IPS-18c (cell line): ENCODE data around the gene ADAM11.
A peak's percentile ranks its signal among the peaks of the same experiment; 100 is the strongest.
"Not testable (repeated sequence)": the region's sequence is repeated elsewhere in the genome, so short reads cannot be mapped to it uniquely, and the experiment has no call there.

ENCODE experiments used
- H3K4me3 ChIP-seq: 2 replicates; pipeline ENCODE4 v1.7.0; 2013; ENCODE audit warnings: low read depth, mild to moderate bottlenecking, low read length, moderate library complexity; ENCODE audit not compliant: insufficient read depth
- H3K9me3 ChIP-seq: one replicate; pipeline ENCODE4 v1.6.1; 2013; ENCODE audit warnings: mild to moderate bottlenecking, low read length, moderate library complexity; ENCODE audit not compliant: control insufficient read depth, insufficient read depth

The ADAM11 gene, protein sequence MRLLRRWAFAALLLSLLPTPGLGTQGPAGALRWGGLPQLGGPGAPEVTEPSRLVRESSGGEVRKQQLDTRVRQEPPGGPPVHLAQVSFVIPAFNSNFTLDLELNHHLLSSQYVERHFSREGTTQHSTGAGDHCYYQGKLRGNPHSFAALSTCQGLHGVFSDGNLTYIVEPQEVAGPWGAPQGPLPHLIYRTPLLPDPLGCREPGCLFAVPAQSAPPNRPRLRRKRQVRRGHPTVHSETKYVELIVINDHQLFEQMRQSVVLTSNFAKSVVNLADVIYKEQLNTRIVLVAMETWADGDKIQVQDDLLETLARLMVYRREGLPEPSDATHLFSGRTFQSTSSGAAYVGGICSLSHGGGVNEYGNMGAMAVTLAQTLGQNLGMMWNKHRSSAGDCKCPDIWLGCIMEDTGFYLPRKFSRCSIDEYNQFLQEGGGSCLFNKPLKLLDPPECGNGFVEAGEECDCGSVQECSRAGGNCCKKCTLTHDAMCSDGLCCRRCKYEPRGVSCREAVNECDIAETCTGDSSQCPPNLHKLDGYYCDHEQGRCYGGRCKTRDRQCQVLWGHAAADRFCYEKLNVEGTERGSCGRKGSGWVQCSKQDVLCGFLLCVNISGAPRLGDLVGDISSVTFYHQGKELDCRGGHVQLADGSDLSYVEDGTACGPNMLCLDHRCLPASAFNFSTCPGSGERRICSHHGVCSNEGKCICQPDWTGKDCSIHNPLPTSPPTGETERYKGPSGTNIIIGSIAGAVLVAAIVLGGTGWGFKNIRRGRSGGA

DNA sequence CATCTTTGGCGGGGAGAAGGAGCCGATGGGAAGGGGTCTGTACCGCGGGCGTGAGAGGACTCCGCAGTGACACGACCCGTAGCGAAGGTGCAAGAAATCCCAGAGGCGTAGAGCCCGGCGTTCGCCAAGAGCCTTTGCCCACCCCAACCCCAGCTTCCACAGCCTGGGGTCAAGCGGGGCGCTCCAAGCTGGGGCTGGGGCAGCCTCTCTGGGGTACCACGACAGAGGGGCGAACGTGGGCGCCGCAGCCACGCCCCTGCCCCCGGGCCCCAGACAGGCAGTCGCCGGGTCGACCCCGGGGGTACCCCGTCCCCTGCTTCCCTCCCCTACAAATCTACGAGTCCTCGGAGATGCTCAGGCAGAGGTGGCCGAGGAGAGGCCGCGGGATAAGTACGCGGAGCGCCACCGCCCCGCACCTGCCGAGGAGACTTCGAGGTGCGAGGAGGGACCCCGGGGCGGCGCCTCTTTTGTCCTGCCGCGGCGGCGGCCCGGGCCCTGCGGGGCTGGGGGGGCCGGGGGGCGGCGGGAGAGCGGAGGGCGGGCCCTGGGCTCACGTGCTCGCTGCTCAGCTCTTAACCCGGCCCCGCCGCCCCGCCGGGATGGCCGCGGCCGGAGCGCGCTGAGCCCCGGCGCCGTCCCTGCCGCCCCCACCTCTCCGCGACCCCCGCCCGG lies at the start of gene ADAM11:
Gene ADAM11 (plus strand): TSS at position 575 of the 672 bp plus-strand sequence. CDS start 212 bp downstream, outside the sequence.
- Histone ChIP-seq H3K9me3 (no peaks in the 10 kb centered on the region), H3K4me3 (peak within 1 kb of the TSS; percentile 41)

DNA sequence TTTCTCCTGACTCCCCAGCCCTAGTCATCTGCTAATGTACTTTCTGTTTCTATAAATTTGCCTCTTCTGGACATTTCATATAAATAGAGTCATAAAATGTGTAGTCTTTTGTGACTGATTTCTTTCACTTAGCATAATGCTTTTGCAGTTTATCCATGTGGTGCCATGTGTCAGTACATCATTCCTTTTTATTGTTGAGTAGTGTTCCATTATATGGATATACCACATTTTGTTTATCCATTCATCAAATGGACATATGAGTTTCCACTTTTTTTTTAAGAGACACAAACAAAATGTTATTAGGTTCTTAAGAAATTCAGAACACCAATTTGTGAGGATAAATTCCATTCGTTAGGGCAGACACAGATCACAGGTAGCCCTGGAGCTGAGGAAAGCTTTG lies 39.3 kb upstream of the ADAM11 start:
- no peaks in the 10 kb centered on the region for H3K9me3 ChIP-seq
- no peak overlapping the region for H3K4me3 ChIP-seq

DNA sequence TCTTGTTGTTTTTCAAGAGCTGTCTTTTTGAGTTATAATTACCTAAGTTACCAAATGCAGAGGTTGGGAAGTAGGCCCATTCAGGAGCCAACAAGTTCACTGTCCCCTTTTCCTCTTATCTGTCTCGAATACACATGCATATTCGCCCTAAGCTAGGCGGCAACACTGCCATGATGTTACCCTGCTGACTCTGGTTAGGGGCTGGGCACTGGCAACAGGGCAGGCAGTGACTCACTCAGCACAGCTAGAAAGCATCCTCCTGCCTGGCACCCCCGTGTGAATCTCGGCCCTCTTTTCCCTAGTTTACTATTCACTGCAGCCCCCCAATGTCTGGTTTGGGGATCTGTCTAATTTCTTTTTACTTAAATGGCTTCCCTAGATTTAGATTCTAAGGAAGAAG lies 36.5 kb upstream of the ADAM11 start:
- H3K9me3 ChIP-seq: no peaks in the 10 kb centered on the region
- no peak overlapping the region for H3K4me3 ChIP-seq

DNA sequence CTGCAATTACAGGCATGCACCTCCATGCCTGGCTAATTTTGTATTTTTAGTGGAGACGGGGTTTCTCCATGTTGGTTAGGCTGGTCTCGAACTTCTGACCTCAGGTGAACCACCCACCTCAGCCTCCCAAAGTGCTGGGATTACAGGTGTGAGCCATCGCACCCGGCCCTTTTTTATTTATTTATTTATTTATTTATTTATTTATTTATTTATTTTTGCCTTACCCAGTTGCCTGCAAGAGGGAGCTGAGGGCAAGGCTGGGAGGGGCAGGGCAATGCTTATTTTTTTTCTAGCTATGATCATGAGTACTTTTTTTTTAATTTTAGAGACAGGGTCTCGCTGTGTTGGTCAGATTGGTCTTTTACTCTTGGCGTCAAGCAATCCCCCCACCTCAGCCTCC lies 32.7 kb upstream of the ADAM11 start:
- H3K9me3 ChIP-seq, H3K4me3 ChIP-seq: not testable (repeated sequence)

DNA sequence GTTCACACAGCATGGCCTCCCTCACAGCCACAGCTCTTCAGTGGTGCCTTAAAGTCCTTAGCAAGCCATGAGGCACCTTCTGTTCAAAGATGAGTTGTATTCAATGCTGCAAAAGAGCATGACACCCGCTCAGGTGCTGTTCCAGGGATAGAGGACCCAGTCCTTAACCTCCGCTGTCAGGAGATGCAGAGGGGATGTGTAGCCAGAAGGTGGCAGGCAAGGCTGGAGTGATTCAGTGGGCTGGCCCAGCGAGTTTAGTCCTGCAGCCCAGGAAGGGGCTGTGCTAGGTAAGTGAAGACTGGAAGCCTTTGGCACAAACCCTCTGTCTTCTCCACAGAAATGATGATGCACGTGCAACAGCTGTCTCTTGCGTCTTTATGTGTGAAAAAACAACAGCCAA lies 25.0 kb upstream of the ADAM11 start:
- Histone ChIP-seq H3K4me3 (no peak overlapping the region), H3K9me3 (no peaks in the 10 kb centered on the region)

DNA sequence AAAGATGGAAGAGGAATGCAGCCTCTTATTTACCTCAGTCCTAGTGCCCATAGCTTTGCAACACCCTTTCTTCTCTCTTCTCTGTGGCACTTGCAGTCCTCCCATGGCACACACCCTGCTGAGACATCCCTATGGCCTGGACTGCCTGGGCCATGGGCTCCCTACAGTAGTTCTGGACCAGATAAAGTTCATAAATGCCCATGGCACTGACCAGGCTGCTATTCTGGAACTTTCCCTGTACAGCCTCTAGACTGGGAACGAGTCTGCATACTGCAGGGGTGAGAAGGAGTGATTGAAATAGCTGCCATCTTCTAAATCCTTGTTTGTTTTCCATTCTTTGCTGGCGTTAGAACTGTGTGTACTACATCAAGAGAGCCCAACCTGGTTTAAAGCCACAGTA lies 24.5 kb upstream of the ADAM11 start:
- no peak overlapping the region for H3K4me3 ChIP-seq
- no peaks in the 10 kb centered on the region for H3K9me3 ChIP-seq

DNA sequence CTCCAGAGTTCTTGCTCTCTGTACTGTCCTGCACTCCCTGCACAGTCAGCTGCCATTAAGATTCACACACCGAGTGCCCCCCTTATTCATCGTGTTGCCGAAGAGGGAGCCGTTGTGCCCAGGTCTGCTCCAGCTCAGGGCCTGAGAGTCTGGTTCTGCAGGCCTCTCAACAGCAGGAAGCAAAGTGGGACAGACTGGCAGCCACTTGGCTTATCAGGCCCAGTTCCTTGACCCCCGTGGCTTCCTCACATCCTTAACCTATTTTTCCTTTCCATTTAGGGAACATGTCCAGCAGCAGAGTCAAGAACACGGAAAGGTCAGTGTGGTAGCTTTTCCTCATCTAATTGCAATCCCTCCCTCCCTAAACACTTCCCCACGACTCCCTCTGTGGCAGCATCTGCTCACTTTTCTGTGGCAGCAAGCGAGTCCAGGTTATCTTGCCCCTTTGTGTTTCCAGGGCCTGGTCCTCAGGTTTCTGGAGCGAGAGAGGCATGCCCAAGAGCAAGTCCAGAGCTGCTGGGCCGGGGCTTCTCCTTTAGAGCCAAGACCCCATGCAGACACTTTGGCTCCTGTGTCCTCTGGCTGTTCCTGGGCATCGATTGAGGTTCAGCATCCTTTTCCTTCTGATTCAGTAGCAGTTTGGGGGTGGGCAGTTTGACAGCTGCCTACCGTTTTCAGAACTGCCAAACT lies 22.1 kb upstream of the ADAM11 start:
- Histone ChIP-seq H3K9me3 (no peaks in the 10 kb centered on the region), H3K4me3 (no peak overlapping the region)

DNA sequence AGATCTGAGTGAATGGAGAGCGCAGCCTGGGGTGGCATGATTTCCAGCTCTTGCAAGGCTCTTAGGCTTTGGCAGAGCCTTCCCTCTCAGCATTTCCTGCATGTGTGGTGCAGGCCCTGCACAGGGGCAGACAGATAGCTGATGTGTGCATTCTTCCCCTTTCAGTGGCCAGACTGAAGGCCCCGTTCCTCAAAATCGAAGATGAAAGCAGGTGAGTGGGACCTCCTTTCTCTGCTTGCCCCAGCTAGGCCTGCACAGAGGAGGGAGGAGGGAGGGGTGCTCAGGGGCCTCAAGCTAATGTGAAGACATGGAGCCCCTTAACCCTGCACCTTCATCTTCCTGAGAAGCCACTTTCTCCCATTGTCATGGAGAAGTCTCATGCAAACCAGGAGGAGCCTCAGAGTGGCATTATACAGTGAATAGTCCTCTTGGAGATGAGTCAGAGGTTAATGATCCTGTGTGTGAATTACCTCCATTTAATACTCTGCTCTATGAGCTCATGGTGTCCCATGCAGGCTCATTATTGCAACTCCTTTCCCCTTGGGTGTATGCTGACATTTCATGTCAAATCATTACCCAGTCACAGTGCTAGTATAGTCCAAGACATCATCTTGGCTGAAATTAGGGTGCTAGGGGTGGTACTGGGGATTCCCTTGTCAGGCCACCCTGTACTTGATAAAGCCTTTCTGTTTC lies 20.4 kb upstream of the ADAM11 start:
- Histone ChIP-seq H3K4me3 (no peak overlapping the region), H3K9me3 (no peaks in the 10 kb centered on the region)

DNA sequence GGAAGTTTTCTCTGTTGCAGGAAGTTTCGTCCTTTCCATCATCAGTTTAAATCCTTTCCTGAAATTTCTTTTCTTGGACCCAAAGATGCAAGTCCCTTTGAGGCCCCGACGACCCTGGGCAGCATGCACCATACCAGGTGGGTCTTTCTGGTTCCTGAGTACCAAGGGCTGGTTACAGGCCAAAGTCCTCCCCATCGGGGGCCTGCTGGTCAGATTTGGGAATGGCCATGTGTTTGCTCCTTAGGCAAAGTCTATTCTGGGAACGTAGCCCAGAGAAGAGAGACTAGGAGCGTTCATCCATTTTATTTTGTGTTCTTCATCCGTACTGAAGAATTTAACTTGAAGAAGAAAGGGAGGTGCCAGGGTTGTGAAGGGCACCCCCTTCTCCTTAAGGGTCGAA lies 17.5 kb upstream of the ADAM11 start:
- Histone ChIP-seq H3K9me3 (no peaks in the 10 kb centered on the region), H3K4me3 (no peak overlapping the region)

DNA sequence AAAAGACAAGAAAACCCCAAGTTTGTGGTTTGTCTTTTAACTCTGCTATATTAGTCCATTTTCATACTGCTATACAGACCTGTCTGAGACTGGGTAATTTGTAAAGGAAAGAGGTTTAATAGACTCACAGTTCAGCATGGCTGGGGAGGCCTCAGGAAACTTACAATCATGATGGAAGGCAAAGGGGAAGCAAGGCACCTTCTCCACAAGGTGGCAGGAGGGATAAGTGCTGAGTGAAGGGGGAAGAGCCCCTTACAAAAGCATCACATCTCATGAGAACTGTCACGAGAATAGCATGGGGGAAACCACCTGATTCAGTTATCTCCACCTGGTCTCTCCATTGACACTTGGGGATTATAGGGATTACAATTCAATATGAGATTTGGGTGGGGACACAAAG lies 13.5 kb upstream of the ADAM11 start:
- Histone ChIP-seq H3K4me3 (no peak overlapping the region), H3K9me3 (no peaks in the 10 kb centered on the region)

DNA sequence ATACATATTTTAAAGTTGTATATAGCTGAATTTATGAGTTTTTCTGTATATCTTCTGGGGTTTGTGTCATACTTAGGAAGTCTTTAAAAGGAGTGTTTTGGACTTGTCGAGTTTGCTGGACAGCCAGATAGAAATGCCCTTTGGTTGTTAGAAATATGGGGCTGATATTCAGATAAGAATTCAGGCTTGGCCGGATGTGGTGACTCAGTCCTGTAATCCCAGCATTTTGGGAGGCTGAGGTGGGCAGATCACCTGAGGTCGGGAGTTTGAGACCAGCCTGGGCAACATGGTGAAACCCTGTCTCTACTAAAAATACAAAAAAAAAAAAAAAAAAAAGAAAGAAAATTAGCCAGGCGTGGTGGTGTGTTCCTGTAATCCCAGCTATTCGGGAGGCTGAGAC lies 13.1 kb upstream of the ADAM11 start:
- H3K9me3 ChIP-seq, H3K4me3 ChIP-seq: not testable (repeated sequence)

DNA sequence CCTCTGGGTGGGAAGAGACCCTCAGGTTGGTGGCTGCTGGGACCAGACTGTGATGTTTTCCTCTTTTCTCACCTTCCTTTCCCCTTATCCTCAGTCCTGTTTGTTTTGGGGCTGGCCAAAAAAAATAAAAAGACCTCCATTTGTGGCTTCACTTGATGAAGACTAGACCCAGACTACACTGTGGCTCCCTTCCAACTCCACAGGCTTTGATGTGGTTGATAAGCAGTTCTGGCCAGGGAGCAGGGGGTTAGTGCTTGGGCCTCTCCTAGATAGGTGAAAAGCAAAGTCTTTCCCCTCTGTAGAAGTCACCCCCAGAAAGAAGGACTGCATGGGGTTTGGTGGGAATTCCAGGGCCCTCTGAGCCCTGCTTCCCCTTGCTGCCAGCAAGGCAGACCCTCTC lies 11.2 kb upstream of the ADAM11 start:
- H3K4me3 ChIP-seq: no peak overlapping the region

DNA sequence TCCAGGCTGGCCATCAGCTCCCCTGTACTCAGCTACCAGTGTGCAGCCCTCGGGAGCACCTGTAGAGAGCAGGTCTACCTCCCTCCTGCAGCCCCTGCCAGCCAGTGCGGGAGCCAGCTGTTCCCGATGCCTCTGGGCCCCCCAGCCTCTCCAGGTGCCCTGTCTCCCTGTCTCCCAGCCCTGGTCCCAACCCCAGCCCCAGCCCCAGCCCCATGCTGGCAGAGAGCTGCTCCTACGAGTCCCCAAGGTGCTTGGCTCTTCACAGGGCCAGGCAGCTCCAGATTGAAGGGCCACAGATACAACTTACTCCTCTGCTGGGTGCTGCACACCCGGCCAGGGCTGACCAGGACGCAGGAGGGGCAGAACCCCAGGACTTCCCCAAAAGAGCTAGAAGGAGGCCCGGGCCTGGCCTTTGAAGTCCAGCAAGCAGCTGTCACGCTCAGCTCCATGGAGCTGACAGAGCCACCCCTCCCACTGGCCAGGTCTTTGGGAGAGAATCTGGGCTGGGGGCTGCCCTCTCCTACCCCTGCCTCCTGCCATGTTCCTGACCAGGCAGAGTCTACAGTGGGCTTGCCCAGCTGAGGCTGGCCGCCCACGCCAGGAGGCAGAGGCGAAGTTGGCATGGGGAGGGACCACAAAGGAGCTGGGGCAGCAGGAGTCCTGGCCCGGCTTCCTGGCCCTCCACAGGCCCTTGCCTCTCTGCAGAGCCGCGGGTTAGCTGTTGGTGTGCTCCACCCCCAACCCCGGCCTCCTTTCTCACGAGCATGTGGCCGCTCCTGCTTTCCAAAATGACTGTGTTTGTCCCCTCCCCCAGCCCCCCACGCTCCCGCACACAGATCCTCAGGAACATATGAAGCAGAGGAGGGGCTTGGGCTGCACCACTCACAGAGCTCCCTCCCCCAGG lies 9.5 kb upstream of the ADAM11 start:
- no peak overlapping the region for H3K4me3 ChIP-seq
- H3K9me3 ChIP-seq: no peaks in the 10 kb centered on the region

More for the DNA sequence above, 11.2 kb upstream of the ADAM11 start:
- H3K9me3 ChIP-seq: no peaks in the 10 kb centered on the region

DNA sequence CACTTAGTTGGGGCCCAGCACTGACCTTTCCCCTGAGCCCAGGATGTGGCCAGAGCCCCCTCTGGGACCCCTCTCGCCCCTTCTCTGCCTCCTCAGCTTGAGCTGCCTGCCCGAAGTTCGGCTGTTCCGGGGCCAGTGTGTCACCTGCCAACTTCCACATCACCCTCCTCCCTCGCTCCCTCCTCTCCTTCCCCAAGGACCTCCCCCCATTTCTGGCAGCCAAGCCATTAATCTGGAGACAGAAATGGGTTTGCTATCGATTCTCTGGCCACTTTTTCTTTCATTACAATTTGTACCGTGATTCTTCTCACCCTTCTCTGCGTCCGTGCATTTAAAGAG lies 8.8 kb upstream of the ADAM11 start:
- Histone ChIP-seq H3K4me3 (no peak overlapping the region), H3K9me3 (no peaks in the 10 kb centered on the region)

DNA sequence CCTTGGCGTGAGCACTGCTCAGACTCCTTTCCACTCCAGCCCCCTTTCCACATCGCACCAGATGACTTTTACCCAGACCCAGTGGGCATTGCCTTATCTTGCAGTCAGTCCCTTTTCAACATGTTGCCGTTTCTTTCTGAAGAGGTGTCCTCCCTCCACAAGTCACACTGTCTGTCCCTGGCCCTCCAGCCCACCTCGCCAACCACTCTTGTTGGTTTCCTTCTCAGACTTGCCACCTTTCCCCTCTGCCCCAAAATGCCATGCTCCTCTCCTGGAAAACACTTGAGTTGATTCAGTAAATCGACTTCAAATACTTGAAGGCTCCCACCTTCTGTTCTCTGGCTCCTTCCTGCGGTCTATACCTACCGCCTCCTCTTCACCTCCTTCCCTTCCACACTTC lies 7.5 kb upstream of the ADAM11 start:
- H3K4me3 ChIP-seq: no peak overlapping the region
- H3K9me3 ChIP-seq: no peaks in the 10 kb centered on the region

DNA sequence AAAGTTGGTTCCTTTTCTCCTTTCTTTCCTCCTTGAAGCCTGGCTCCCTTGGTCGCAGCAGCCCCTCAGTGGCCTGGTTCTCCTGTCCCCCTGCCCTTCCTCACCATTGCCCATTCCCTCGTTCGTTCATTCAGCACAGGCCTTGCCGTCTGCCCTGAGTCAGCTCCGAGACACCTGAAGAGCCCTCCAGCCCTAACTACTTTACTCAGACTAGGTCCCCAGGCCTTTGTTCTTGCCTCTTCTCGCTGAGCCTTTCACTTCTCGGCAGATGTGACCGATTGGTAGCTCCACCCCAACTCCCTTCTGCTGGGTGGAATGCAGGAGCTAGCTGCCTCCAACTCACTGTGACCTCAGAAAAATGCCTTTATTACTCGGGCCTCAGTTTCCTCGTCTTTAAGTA lies 7.0 kb upstream of the ADAM11 start:
- Histone ChIP-seq H3K4me3 (no peak overlapping the region), H3K9me3 (no peaks in the 10 kb centered on the region)
